Stimulated activated effector memory CD8-positive, alpha-beta T cell treated with anti-CD3 and anti-CD28 coated beads, Interleukin-12 subunit alpha, Interleukin-12 subunit beta, amount 100 ng/mL, for 72 hours (primary cell): ENCODE measurements around the gene SLC4A9.

Source experiments
- ATAC-seq: fragments of 150-1000 bp; cut with Tn5 transposase; 2 replicates; pipeline ENCODE4 v1.10.0; 2021
- DNase-seq, 2 donors: peaks; one replicate each; pipeline ENCODE4 v3.0.0; 2021 to 2022; ENCODE audit warnings: low spot score in 2 of 2
- H3K27ac Mint-ChIP-seq: one replicate; pipeline ENCODE4 v1.8.0; 2022; ENCODE audit warnings: mild to moderate bottlenecking, mixed read lengths
- H3K36me3 Mint-ChIP-seq: one replicate; pipeline ENCODE4 v1.8.0; 2022; ENCODE audit warnings: mild to moderate bottlenecking, mixed read lengths
- H3K4me1 Mint-ChIP-seq: one replicate; pipeline ENCODE4 v1.8.0; 2022; ENCODE audit warnings: mixed read lengths
- H3K4me3 Mint-ChIP-seq: one replicate; pipeline ENCODE4 v1.8.0; 2022; ENCODE audit warnings: mild to moderate bottlenecking, mixed read lengths
- H3K9me3 Mint-ChIP-seq: one replicate; pipeline ENCODE4 v1.8.0; 2022; ENCODE audit warnings: mixed read lengths

SLC4A9 gene

GRCh38 chr5:140360101-140360500 lies at the start of gene SLC4A9:
SLC4A9 (plus strand) TSS chr5:140360194; CDS start chr5:140360237, 43 bp downstream.
- no peak within 1 kb of the TSS for H3K27ac Mint-ChIP-seq

GRCh38 chr5:140310434-140310833 lies 49.6 kb upstream of the SLC4A9 start:
- H3K27ac Mint-ChIP-seq = no peak overlapping the region
- peaks cover 8% of the 10 kb centered on the region for H3K4me1 Mint-ChIP-seq
- no peaks in the 10 kb centered on the region for H3K36me3 Mint-ChIP-seq
- no peak overlapping the region for H3K4me3 Mint-ChIP-seq
- no peak for ATAC-seq
- no peaks in the 10 kb centered on the region for H3K9me3 Mint-ChIP-seq
- no peak for DNase-seq

More at GRCh38 chr5:140360101-140360500, at the start of gene SLC4A9:
- ATAC-seq = no peak
- Mint-ChIP-seq H3K4me1 (peaks cover 17% of the 10 kb centered on the region), H3K9me3 (no peaks in the 10 kb centered on the region), H3K36me3 (no peaks in the 10 kb centered on the region), H3K4me3 (no peak within 1 kb of the TSS)
- no peak for DNase-seq

GRCh38 chr5:140311011-140311467 lies 49.0 kb upstream of the SLC4A9 start:
- Mint-ChIP-seq H3K27ac (no peak overlapping the region), H3K4me1 (peaks cover 8% of the 10 kb centered on the region), H3K9me3 (no peaks in the 10 kb centered on the region), H3K4me3 (no peak overlapping the region), H3K36me3 (no peaks in the 10 kb centered on the region)
- no peak for ATAC-seq
- DNase-seq = no peak

- peaks cover 8% of the 10 kb centered on the region for H3K4me1 Mint-ChIP-seq
- no peak overlapping the region for H3K4me3 Mint-ChIP-seq
- DNase-seq (no peak), ATAC-seq (no peak)
- no peaks in the 10 kb centered on the region for H3K9me3 Mint-ChIP-seq
- H3K27ac Mint-ChIP-seq = no peak overlapping the region
- H3K36me3 Mint-ChIP-seq = no peaks in the 10 kb centered on the region
These were observed 47.8 kb upstream of the SLC4A9 start for GRCh38 chr5:140312067-140312790.

GRCh38 chr5:140312791-140313189 lies 47.2 kb upstream of the SLC4A9 start:
- DNase-seq = no peak
- Mint-ChIP-seq H3K27ac (no peak overlapping the region), H3K9me3 (no peaks in the 10 kb centered on the region), H3K4me3 (no peak overlapping the region), H3K4me1 (peaks cover 8% of the 10 kb centered on the region), H3K36me3 (no peaks in the 10 kb centered on the region)
- no peak for ATAC-seq

GRCh38 chr5:140317859-140318258 lies 42.1 kb upstream of the SLC4A9 start:
- DNase-seq = no peak
- H3K27ac Mint-ChIP-seq = no peak overlapping the region

GRCh38 chr5:140318792-140319191 lies 41.2 kb upstream of the SLC4A9 start:
- no peaks in the 10 kb centered on the region for H3K36me3 Mint-ChIP-seq
- ATAC-seq (no peak), DNase-seq (no peak)
- no peak overlapping the region for H3K27ac Mint-ChIP-seq
- no peak overlapping the region for H3K4me3 Mint-ChIP-seq
- no peaks in the 10 kb centered on the region for H3K4me1 Mint-ChIP-seq
- H3K9me3 Mint-ChIP-seq = no peaks in the 10 kb centered on the region

More at GRCh38 chr5:140317859-140318258, 42.1 kb upstream of the SLC4A9 start:
- no peaks in the 10 kb centered on the region for H3K36me3 Mint-ChIP-seq
- no peaks in the 10 kb centered on the region for H3K4me1 Mint-ChIP-seq
- no peak overlapping the region for H3K4me3 Mint-ChIP-seq
- no peak for ATAC-seq
- no peaks in the 10 kb centered on the region for H3K9me3 Mint-ChIP-seq

- Mint-ChIP-seq H3K4me1 (no peaks in the 10 kb centered on the region), H3K36me3 (no peaks in the 10 kb centered on the region), H3K9me3 (no peaks in the 10 kb centered on the region), H3K27ac (no peak overlapping the region), H3K4me3 (no peak overlapping the region)
- DNase-seq (no peak), ATAC-seq (no peak)
These were observed 40.2 kb upstream of the SLC4A9 start for GRCh38 chr5:140319833-140320232.

GRCh38 chr5:140321796-140322195 lies 38.2 kb upstream of the SLC4A9 start:
- DNase-seq (no peak), ATAC-seq (no peak)
- no peaks in the 10 kb centered on the region for H3K36me3 Mint-ChIP-seq
- H3K4me3 Mint-ChIP-seq = no peak overlapping the region
- H3K4me1 Mint-ChIP-seq = no peaks in the 10 kb centered on the region
- H3K9me3 Mint-ChIP-seq = no peaks in the 10 kb centered on the region
- H3K27ac Mint-ChIP-seq = no peak overlapping the region

GRCh38 chr5:140322751-140323731 lies 37.0 kb upstream of the SLC4A9 start:
- no peak for DNase-seq
- H3K9me3 Mint-ChIP-seq = no peaks in the 10 kb centered on the region

GRCh38 chr5:140324041-140324600 lies 35.9 kb upstream of the SLC4A9 start:
- no peaks in the 10 kb centered on the region for H3K9me3 Mint-ChIP-seq
- no peaks in the 10 kb centered on the region for H3K36me3 Mint-ChIP-seq
- ATAC-seq (no peak), DNase-seq (no peak)
- H3K27ac Mint-ChIP-seq = peak overlapping the region; percentile 11
- H3K4me3 Mint-ChIP-seq = no peak overlapping the region
- H3K4me1 Mint-ChIP-seq = no peaks in the 10 kb centered on the region

More at GRCh38 chr5:140322751-140323731, 37.0 kb upstream of the SLC4A9 start:
- Mint-ChIP-seq H3K36me3 (no peaks in the 10 kb centered on the region), H3K27ac (no peak overlapping the region), H3K4me1 (no peaks in the 10 kb centered on the region), H3K4me3 (no peak overlapping the region)
- ATAC-seq = no peak

GRCh38 chr5:140324617-140325241 lies 35.3 kb upstream of the SLC4A9 start:
- no peak overlapping the region for H3K4me3 Mint-ChIP-seq
- ATAC-seq (peak; percentile 24), DNase-seq (no peak)
- no peaks in the 10 kb centered on the region for H3K9me3 Mint-ChIP-seq
- H3K36me3 Mint-ChIP-seq = no peaks in the 10 kb centered on the region
- H3K4me1 Mint-ChIP-seq = no peaks in the 10 kb centered on the region
- peak overlapping the region; percentile 63 for H3K27ac Mint-ChIP-seq

- ATAC-seq = no peak
- no peak overlapping the region for H3K27ac Mint-ChIP-seq
- no peaks in the 10 kb centered on the region for H3K4me1 Mint-ChIP-seq
- H3K4me3 Mint-ChIP-seq = no peak overlapping the region
- no peaks in the 10 kb centered on the region for H3K36me3 Mint-ChIP-seq
- no peak for DNase-seq
- no peaks in the 10 kb centered on the region for H3K9me3 Mint-ChIP-seq
These were observed 34.5 kb upstream of the SLC4A9 start for GRCh38 chr5:140325486-140325885.

- no peak for ATAC-seq
- Mint-ChIP-seq H3K9me3 (no peaks in the 10 kb centered on the region), H3K36me3 (no peaks in the 10 kb centered on the region), H3K4me3 (no peak overlapping the region), H3K4me1 (no peaks in the 10 kb centered on the region), H3K27ac (no peak overlapping the region)
- DNase-seq = no peak
These were observed 32.4 kb upstream of the SLC4A9 start for GRCh38 chr5:140327589-140327988.
